Activated naive CD8-positive, alpha-beta T cell treated with anti-CD3 and anti-CD28 coated beads, Interleukin-2, amount 50 U/mL, for 16 hours (primary cell): Measurements from ENCODE around the gene ORAI2.
"Not testable (repeated sequence)": the region's sequence is repeated elsewhere in the genome, so short reads cannot be mapped to it uniquely, and the experiment has no call there.

Source experiments
- DNase-seq: peaks from one replicate; pipeline ENCODE4 v3.0.0-alpha.2; 2020; ENCODE audit warnings: low read depth, low spot score

The ORAI2 gene

DNA sequence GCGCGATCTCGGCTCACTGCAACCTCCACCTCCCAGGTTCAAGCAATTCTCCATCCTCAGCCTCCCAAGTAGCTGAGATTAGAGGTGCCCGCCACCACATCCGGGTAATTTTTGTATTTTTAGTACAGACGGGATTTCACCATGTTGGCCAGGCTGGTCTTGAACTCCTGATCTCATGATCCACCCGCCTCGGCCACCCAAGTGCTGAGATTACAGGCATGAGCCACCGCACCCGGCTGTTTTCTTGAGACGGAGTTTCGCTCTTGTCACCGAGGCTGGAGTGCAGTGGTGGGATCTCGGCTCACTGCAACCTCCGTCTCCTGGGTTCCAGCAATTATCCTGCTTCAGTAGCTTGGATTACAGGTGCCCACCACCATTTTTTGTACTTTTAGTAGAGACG, 64.9 kb downstream of the ORAI2 start:
- not testable (repeated sequence) for DNase-seq

DNA sequence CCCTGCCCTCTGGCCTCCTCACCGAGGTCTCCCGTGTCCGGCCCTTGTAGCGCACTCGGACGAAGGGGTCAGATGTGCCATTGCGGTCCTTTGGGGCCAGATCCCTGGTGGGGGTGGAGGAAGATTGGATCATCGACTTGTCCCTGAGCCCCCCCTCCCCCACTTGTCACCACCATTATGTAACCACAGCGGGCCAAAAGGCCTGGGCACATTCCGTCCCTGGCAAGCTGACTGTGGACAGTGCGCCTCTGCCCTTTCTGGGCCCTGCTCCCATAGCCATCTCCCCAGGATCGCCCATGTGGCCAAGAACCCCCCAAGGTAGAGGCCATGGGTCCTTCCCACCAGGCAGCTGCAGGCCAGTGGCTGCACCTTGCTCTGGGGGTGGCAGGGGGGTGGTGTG, 69.8 kb downstream of the ORAI2 start:
- DNase-seq, result not testable (repeated sequence)

DNA sequence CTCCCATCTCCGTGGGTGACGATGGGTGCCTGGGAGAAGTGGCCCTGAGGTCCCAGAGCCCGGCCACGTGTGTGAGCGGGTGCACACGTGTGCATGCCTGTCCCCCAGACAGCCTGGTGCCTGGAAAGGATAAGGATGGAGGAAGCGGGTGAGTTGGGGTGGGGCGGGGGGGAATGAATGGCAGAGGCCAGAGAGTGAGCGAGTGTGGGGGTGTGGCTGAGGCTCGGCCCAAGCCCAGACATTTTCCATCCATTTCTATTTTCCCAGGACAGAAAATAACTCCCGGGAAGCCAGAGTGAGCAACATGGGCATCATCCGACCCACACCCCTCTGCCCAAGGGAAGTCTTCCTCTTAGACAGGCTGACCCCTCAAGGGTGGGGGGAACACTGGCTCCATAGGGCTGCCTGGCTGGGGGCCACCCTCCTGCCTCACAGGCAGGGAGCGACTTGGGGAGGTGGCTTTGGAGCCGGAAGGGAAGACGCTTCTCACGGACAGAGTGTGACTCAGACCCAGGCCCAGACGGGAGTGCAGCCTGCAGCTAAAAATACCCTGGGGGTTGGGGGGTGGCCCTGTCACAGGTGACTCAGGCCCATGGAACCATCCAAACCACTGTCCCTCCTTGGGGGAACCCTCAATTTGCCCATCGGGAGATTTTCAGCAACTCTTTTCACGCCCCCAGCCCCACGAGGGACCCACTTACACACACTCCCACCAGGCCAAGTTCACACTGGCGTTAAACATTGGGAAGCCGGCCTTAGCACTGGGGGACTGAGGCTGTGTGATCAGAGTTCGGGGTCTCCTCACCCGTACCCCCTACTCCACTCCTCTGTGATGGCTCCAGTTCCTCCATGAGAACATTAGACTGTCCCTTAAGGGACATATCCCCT, 72.2 kb downstream of the ORAI2 start:
- DNase-seq, result not testable (repeated sequence)
